Prostate gland (tissue), 2 donors: ENCODE measurements around the gene AKR1A1.

Experiments used
- CTCF ChIP-seq, 4 experiments: fragments of 200-600 bp in 2 of 4; fragments of 450-650 bp in 2 of 4; sonication (generic) in 2 of 4; IDR thresholded peaks; 1 replicate in 3 of 4; 2 replicates in 1 of 4; pipeline ENCODE4 v1.5.1; 2016 to 2019; ENCODE audit warnings: antibody characterized with exemption in 4 of 4, mild to moderate bottlenecking in 2 of 4, moderate library complexity in 2 of 4
- POLR2A ChIP-seq: fragments of 450-650 bp; IDR thresholded peaks from one replicate; pipeline ENCODE4 v1.6.1; 2016; ENCODE audit warnings: antibody characterized with exemption, mild to moderate bottlenecking

DNA sequence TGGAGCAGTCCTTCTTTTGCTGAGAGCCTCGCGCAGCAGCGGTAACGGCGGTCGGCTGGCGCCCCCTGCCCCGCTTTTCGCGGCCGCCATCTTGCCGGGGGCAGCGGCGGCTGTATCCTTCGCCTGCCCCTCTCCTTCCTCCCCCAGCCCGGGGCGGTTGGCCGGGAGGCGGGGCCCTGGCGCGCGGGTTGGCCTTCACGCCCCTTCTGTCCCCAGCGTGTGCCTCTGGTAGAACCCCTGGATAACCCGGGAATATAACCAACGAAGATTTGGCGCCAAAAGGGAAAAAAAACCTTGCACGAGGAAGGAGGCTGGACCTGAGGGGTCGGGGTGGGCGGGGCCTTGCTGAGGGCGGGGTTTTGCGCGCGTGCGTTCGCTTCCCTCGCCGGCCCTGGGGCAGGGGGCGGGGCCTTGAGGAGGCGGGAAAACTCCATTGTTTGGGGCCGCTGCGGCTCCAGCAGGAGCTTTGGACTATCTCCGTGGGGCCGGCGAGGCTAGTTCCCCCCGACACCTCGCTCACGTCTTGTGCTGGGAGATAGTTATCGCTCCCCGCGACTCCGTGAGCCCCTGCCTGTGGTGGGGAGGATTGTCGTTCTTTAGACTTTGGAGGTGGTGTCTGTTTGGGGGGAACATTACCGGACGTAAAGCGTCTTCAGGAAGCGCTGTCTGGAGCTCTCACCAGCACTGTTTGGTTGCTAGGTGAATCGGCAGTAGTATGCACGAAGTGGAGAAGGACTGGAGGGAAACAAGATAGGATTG lies 33.9 kb downstream of the AKR1A1 start:
- TF ChIP-seq CTCF (IDR thresholded peaks at IDR 0.05) (no peak), POLR2A (no peak)
